Effector memory CD8-positive, alpha-beta T cell (primary cell): ENCODE data around the gene IL1B.

Experiments
- ATAC-seq: fragments of 150-1000 bp; cut with Tn5 transposase; replicated peaks from 2 replicates; pipeline ENCODE4 v1.10.0; 2021; ENCODE audit warnings: mild to moderate bottlenecking, moderate library complexity
- DNase-seq, 3 experiments: peaks; one replicate each; pipeline ENCODE4 v3.0.0; 2021
- H3K27ac Mint-ChIP-seq, 2 donors: one replicate each; pipeline ENCODE4 v1.8.0; 2022; ENCODE audit warnings: mild to moderate bottlenecking in 2 of 2, mixed read lengths in 2 of 2, moderate library complexity in 2 of 2
- H3K27me3 Mint-ChIP-seq, 2 donors: one replicate each; pipeline ENCODE4 v1.8.0; 2022; ENCODE audit warnings: mixed read lengths in 2 of 2
- H3K36me3 Mint-ChIP-seq: one replicate; pipeline ENCODE4 v1.8.0; 2022; ENCODE audit warnings: mild to moderate bottlenecking, moderate library complexity, mixed read lengths; ENCODE audit not compliant: insufficient read depth
- H3K4me1 Mint-ChIP-seq, 2 donors: one replicate each; pipeline ENCODE4 v1.8.0; 2022; ENCODE audit warnings: low read depth in 2 of 2, mixed read lengths in 2 of 2
- H3K4me3 Mint-ChIP-seq, 2 donors: one replicate each; pipeline ENCODE4 v1.8.0; 2022; ENCODE audit warnings: mild to moderate bottlenecking in 2 of 2, mixed read lengths in 2 of 2, moderate library complexity in 2 of 2
- H3K9me3 Mint-ChIP-seq, 2 donors: one replicate each; pipeline ENCODE4 v1.8.0; 2022; ENCODE audit warnings: mixed read lengths in 2 of 2

The IL1B gene

DNA sequence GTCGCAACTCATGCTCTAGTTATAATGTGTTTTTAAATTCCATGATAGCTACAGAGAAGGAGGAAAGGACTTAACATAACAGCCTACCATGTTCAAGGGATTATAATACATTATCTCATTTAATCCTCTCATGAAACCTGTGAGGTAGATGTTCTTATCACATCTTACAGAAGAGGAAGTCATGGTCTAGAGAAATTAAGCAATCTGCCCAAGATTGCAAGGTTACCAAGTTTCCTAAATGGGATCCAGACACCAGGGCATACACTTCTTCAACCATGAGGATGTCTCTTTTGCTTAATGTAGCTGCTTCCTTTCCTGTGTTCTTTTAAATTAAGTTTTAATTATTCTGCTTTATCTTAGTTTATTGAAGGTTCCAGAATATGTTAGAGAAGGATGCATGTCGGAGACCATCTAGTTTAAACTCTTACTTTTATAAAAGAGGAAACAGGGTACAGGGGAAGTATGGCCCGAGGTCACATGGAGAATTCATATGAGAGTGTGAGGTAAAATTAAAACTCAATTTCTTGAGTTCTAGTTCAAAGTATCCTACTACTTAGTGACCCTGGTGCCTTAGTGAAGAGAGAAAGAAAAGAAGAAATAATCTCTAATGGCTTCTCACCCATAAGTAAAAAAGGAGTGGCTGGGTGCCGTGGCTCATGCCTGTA lies 48.7 kb downstream of the IL1B start:
- Mint-ChIP-seq H3K9me3 (no peaks in the 10 kb centered on the region), H3K27ac (no peak overlapping the region), H3K36me3 (no peaks in the 10 kb centered on the region), H3K27me3 (peaks cover 11 to 56% of the 10 kb centered on the region in 2 donors), H3K4me3 (no peak overlapping the region), H3K4me1 (peaks cover 0 to 3% of the 10 kb centered on the region in 2 donors)
- no peak for ATAC-seq
- no peak for DNase-seq

DNA sequence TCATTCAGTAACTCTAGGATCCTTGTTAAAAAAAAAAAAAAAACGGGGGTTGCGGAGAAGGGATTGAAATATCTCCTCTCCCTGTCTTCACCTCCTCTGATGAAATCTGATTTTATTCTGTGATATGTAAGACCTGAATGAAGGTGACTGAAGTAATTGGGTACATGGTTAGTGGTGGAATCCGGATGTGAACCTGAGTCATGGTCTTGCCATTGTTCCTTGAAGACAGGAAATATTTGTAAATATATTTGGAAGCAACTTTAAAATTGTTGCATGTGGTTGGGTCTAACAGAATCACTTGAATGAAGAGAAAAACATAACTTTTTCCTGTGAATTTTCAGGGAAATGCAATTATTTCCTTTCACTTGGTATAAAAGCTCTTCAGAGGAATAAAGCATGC lies 49.3 kb downstream of the IL1B start:
- H3K4me1 Mint-ChIP-seq, result peaks cover 0 to 3% of the 10 kb centered on the region in 2 donors
- H3K27me3 Mint-ChIP-seq, result peaks cover 11 to 56% of the 10 kb centered on the region in 2 donors
- H3K4me3 Mint-ChIP-seq, result no peak overlapping the region
- DNase-seq (no peak), ATAC-seq (no peak)
- no peaks in the 10 kb centered on the region for H3K9me3 Mint-ChIP-seq
- no peak overlapping the region for H3K27ac Mint-ChIP-seq
- no peaks in the 10 kb centered on the region for H3K36me3 Mint-ChIP-seq

DNA sequence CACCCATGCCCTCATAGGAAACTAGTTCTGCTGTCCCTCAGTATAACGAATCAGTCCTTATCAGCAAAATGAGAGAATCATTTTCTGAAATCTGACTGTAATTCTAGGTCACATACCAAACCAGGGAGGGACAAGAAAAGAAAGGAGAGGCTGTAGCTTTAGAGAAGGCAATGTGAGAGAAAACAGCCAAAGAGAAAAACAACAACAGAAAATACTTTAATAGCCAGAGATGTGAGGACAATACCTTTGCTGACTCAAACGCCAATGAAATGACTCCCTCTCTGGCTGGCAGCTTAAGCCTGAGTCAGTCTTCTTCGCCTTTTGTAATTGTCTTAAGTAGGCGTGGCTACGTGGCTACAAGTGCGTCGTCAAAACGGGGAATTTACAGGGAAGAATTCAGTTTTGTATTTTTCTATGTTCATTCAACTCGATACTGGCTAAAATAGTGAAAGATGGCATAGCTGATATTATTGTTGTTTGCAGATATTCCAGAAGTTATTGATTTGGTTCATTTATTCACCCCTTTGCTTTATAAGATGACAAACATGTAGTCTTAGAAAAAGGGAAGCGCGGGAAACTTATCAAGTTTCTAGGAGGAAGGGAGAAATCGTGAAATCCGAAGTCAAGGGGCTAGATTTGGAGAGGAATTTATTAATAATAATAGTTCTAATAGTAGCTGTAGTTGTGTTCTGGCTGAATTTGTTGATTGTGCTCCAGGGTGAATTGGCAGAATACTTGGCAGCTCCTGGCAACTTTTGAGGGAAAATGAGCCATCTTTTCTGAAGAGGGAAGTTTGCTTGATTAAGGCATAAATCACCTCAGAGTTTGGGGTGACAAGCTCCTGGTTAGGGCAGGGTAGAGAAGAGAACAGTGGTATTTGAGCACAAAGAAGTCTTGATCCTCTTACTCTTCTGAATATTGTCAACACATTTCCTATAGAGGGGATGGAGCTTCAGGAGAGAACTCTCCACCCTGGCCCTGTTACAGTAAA lies 52.1 kb downstream of the IL1B start, which contains the start of gene IL1A:
Gene IL1A, minus strand, starts transcription at position 295 of the 991 bp plus-strand sequence. CDS start 723 bp downstream, outside the sequence.
- peaks cover 11 to 56% of the 10 kb centered on the region in 2 donors for H3K27me3 Mint-ChIP-seq
- ATAC-seq (peak; percentile 37), DNase-seq (no peak)
- H3K9me3 Mint-ChIP-seq, result no peaks in the 10 kb centered on the region
- H3K27ac Mint-ChIP-seq, result no peak within 1 kb of the TSS
- H3K36me3 Mint-ChIP-seq, result no peaks in the 10 kb centered on the region
- H3K4me1 Mint-ChIP-seq, result peaks cover 0 to 3% of the 10 kb centered on the region in 2 donors
- H3K4me3 Mint-ChIP-seq, result no peak within 1 kb of the TSS

DNA sequence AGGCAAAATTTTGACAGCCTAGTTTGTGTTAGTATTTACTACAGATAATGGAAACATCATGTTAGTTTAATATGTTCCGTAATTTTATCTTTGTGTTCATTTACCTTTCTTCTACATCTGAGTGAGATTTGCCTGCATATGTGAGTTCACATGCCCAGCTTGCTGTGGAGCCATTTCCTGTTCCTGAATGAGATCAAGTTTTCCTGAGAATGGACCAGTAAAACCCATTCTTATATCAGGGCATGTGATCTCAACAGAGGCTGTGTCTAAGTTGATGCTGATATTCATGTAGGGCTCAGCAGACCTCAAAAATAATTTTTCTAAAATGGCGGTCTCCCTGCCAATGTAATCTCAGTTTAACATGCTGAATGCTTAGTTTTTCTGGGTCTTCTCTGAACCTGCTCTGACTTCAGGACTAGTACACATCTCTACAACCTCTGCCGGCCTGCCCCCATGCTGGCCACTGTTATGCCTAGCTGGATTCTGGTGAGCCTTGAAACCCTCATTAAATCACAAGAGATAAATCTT lies 53.3 kb downstream of the IL1B start:
- H3K36me3 Mint-ChIP-seq, result no peaks in the 10 kb centered on the region
- H3K27ac Mint-ChIP-seq, result no peak overlapping the region
- ATAC-seq, result no peak
- H3K27me3 Mint-ChIP-seq, result peaks cover 11 to 48% of the 10 kb centered on the region in 2 donors
- peaks cover 0 to 3% of the 10 kb centered on the region in 2 donors for H3K4me1 Mint-ChIP-seq
- no peak for DNase-seq
- H3K9me3 Mint-ChIP-seq, result no peaks in the 10 kb centered on the region
- H3K4me3 Mint-ChIP-seq, result no peak overlapping the region

DNA sequence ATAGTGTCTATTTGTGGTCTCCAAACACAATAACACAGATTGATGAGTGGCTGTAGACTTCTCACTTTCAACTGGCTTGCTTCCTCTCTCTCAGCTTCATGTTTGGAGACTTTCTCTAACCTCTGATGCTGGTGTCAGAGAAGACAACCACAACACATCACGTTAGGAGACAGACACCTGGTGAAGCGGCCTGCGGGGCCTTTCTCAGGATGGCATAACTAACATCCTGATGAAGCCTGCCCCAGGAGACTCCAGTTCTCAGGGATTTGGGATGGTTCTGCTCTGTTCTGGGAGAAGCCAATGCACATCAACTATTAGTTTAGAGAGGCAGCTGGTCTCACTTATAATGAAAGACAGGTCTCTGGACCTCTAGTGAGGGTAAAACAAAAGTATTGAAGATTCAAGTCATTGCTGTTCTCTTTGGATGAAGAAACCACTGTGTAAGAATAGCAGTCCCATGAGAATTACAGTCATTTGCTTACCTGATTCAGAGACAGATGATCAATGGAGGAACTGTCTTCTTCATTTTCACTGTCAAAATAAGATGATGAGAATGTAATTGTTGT lies 54.3 kb downstream of the IL1B start:
- Mint-ChIP-seq H3K4me3 (no peak overlapping the region), H3K4me1 (peaks cover 7 to 8% of the 10 kb centered on the region in 2 donors)

More for the DNA sequence above, 54.3 kb downstream of the IL1B start:
- ATAC-seq (no peak), DNase-seq (no peak)
- peaks cover 11 to 40% of the 10 kb centered on the region in 2 donors for H3K27me3 Mint-ChIP-seq
- H3K9me3 Mint-ChIP-seq, result no peaks in the 10 kb centered on the region
- no peak overlapping the region for H3K27ac Mint-ChIP-seq
- H3K36me3 Mint-ChIP-seq, result peaks cover under 1% of the 10 kb centered on the region
